AML-193 (cell line): ENCODE results near the gene NPDC1.
A peak's percentile ranks its signal among the peaks of the same experiment; 100 is the strongest.
"Not testable (repeated sequence)": the region's sequence is repeated elsewhere in the genome, so short reads cannot be mapped to it uniquely, and the experiment has no call there.

Source experiments
- DNase-seq, 2 experiments: peaks; one replicate each; lab custom pipeline; 2025; lab: John Stamatoyannopoulos, UW

NPDC1 gene

GRCh38 chr9:137011907-137012675 is 33.9 kb downstream of the NPDC1 start:
- no peak for DNase-seq

DNA sequence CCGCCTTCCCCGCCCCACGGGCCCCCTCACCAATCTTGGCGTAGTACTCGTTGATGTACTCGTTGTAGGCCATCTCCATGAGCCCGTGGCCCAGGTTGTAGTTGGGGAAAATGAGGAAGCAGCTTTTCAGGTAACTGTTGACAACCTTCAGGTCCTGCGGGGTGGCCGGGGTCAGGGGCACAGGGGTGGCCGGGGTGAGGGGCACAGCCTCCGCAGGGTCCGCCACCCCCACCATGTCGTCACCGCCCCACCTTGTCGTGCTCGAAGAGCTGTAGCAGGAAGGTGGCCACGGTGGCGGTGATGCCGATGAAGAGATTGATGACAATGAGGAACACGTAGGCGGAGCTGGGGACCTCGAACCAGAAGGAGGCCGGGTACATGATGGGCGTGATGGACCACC is 34.8 kb downstream of the NPDC1 start:
- no peak for DNase-seq

DNA sequence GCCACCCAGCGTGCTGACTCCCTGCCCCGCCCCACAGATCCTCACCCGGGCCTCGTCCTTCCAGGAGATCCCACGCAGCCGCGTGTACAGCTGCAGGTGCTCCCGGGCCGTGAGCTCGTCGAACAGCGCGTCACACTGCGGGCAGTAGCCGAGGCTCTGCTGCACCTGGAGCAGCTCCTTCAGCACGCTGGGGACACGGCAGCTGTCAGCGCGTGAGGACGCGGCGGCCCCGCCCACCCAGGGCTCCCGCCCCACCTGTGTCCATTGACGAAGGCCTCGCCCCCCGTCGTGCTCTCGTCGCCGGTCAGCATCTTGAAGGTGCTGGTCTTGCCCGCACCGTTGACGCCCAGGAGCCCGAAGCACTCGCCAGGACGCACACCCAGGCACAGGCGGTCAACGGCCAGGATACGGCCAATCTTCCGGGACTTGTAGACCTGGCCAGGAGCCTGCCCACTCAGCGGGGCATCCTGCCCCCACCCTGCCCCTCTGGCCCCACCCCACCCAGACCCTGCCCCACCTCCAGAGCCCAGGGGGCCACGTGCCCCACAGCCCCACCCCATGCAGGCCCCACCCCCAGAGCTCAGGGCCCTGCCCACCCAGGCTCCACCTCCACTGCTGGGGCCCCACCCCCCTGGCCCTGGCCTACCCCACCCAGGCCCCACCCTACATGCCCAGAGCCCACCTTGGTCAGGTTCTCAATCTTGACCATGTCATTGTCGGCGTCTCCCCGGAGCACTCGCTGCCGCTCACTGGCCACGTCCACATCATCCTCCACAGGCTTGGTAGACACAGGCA is 35.8 kb downstream of the NPDC1 start:
- DNase-seq = no peak

DNA sequence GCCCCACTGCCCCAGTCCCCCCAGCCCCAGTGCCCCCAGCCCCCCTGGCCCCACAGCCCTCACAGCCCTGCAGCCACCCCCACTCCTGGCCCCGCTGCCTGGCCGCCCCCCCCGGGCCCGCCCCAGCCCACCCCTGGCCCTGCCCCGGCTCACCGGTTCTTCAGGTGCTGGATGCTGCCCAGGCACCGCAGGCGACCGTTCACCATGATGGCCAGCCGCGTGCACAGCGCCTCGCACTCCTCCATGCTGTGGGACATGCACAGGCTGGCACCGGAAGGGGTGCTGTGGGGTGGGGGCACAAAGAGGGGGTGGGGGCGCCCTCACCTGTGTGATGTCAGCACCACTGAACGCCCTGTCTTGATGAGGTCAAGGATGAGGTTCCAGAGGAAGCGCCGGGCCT is 36.8 kb downstream of the NPDC1 start:
- no peak for DNase-seq

DNA sequence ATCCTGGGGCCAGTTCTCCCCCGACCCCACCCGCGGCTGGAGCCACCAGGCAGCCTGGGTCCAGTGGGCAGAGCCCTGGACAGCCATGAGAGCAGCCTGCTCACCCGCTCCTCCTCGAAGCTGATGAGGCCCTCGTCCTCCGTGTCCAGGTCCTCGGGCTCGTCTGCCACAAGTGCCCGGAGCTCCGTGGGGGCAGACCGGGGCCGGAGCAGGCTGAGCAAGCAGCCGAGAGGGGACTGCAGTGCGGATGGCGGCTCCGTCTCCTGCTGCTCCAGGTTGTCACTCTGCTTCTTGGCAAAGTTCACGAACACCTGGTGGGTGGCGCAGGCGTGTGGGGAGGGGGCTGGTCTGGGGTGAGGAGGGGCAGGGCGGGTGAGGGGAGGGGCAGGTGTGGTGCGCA is 37.7 kb downstream of the NPDC1 start:
- no peak for DNase-seq

GRCh38 chr9:137007816-137008270 is 38.1 kb downstream of the NPDC1 start:
- DNase-seq = no peak

DNA sequence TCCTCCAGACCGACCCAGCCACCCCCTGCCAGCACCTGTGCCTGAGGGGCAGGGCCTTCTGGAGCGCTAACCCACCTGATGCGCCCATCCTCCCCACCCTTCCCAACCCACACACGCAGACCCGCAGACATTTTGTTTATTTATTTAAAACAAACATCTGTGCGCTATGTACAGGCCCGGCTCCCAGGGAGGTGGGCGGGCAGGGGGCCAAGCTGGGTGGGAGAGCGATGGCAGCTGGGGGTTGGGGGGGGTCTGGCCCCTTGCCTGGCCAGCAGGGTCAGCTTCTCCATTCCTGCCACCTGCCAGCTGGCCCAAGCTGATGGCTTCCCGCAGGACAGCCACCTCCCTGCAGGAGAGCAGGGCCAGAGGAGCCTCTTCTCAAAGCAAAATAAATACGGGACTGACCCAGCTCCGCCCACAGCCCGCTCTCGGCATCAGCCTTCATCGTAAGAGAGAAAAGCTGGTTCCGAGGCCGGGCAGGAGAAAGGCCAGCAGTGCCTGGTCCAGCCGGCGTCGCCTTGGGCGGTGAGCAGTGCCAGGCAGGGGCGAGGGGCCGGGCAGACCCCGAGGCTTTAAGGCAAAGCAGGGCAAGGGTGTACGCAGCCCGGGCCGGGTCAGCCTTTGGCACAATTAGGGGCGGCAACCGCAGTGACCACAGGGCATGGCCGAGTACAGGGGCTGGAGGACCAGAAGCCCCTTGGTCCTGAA is 38.7 kb downstream of the NPDC1 start:
- DNase-seq = no peak

- no peak for DNase-seq
These were observed 39.6 kb downstream of the NPDC1 start for GRCh38 chr9:137006116-137007003.

DNA sequence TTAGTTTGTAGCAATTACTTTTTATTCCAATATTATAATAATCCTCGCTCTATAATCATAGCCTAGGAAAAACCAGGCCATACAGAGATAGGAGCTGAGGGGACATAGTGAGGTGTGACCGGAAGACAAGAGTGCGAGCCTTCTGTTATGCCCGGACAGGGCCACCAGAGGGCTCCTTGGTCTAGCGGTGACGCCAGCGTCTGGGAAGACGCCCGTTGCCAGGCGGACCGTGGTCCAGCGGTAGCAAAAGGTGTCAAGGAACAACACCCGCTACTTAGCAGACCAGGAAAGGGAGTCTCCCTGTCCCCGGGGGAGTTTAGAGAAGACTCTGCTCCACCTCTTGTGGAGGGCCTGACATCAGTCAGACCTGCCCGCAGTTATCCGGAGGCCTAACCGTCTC is 41.7 kb downstream of the NPDC1 start:
- not testable (repeated sequence) for DNase-seq

GRCh38 chr9:137002646-137003041 is 43.3 kb downstream of the NPDC1 start:
- no peak for DNase-seq

DNA sequence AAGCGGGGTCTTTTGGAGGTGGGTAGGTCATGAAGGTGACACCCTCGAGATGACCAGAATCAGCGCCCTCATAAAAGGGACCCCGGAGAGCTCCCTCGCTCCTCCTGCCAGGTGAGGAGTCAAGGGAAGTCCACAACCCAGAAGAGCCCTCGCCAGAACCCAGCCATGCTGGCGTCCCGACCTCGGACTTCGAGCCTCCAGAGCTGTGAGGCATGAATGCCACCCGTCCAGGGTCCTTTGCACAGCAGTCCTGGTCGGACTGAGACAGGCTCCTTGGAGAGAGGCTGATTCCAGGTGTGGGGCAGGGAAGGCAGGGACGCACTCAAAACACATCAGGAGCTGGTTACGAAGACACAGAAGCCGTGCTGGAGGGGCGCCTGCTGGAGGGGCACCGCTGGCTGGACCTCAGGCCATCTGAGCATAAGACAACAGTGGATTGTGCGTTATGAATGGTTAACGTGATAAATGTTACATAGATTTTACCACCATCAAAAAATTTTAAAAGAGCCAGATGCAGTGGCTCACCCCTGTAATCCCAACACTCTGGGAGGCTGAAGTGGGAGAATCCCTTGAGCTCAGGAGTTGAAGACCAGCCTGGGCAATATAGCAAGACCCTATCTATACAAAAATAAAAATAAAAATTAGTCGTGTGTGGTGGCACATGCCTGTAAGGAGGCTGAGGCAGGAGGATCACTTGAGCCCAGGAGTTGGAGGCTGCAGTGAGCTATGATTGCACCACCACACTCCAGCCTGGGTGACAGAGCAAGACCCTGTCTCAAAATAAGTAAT is 43.9 kb downstream of the NPDC1 start:
- DNase-seq = no peak

- peak; percentile 91 to 92 for DNase-seq
These were observed 45.6 kb downstream of the NPDC1 start for GRCh38 chr9:137000177-137000930.

GRCh38 chr9:136997830-136998234 is 48.1 kb downstream of the NPDC1 start:
- DNase-seq = no peak

DNA sequence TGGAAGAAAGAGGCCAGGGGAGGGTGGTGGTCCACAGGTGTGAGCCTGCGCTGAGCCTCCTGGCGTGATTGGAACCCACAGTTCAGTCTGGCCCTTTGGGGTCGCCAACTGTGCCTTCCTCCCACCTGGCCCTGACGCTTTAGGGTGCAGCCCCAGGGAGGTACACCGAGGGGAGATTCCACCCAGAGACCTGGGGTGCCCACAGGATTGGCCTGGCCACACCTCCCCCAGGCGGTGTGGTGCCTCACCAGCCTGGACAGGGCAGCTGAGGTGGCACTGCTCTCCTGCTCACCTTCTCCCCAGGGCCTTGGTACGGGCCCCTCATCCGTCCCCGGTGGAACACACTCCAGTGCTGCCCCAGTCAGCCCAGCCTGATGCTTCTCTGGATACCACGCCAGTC is 48.6 kb downstream of the NPDC1 start:
- DNase-seq = no peak

DNA sequence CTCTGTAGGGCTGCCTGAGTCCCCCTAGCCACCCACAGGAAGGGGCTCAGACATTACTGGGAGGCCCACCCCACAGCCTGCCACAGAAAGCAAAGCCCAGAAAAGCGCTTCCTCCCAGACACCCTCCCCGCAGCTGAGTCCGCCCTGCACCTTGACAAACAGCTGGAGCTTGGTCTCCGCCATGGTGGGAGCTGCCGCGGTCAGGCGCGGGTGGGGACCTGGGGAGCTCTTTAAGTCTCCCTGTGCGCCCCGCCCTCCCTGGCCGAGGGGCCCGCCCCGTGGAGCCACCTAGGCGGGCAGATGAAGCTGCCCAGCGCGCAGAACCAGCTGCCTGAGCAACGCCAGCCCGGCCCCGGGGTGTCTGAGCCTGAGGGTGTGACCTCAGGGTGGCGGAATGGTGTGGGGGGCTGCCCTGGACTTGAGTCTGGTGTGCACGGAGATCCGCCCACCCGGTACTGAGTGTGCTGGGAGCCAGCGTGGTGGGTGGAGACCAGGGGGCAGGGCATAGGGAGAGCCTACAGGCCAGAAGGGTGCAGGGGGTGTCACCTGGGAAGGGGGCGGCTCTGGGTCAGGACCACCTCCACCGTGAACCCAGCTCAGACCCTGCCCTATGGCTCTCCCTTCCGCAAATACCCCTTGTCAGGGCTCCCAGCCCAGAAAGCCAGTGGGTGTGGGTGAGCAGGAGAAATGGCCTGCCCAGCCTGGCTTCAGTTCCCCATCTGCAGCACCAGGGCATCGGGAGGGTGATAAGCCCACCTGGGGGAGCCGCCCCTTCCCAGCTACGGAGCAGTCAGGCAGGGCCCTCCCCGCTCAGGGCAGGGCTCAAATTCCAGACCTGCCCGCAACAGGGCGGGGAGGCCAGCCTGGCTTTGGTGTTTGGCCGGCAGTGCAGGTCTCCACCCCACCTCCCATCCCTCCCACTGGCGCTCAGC is 49.4 kb downstream of the NPDC1 start, which contains the start of gene CLIC3:
TSS of gene CLIC3 (minus strand) at position 208 of the 932 bp plus-strand sequence. CDS start at position 183, 25 bp downstream.
- DNase-seq = no peak

DNA sequence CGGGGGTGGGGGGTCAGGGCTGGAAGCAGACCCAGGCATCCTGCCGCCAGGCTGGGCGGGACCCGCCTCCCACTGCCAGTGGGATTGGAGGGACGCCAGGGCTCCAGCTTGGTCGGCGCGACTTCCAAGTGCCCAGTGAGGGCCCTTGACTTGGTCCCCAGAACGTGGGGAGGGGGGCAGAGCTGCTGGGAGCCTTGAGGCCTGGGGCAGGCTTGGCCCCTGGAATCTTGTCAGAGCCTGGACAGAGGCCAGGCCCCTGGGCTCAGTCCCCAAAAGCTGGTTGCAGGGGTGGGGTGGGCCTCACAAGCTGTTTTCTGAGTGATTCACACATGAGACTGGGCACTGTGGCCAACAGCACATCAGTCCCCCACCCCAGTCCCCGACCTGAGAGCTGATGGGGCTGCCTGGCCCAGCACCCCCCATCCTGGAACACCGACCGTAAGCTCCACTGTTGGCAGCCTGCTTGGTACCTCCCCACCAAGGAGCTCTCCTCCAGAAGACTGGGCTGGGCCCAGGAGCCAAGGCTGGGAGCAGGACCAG is 50.1 kb downstream of the NPDC1 start:
- no peak for DNase-seq

- DNase-seq = no peak
These were observed 50.6 kb downstream of the NPDC1 start for GRCh38 chr9:136995362-136995761.

DNA sequence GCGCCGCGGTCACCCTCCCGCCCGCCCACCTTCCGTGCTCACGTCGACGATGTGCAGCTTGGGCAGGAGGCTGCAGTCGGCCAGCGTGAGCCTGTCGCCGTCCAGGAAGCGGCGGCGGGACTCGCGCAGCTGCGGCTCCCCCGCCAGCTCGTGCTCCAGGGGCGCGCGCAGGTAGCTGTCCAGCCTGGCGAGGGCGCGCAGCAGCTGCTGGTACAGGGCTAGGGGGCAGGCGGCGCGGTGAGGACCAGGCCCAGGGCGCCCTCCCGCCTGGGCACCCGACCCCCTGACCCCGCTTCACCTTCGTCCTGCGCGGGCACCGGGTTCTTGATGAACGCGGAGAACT is 51.1 kb downstream of the NPDC1 start:
- no peak for DNase-seq
